Astrocyte (in vitro differentiated cells and primary cell): ENCODE data around the gene NELFB.

Experiments
- CTCF ChIP-seq: IDR thresholded peaks from 2 replicates; pipeline ENCODE4 v1.5.1; 2011; ENCODE audit warnings: low read depth, mild to moderate bottlenecking, inconsistent platforms, low read length, moderate library complexity; ENCODE audit not compliant: insufficient read depth
- EZH2 ChIP-seq: IDR thresholded peaks from 2 replicates; pipeline ENCODE4 v1.6.1; 2012; ENCODE audit warnings: mild to moderate bottlenecking, low read length, inconsistent platforms; ENCODE audit not compliant: insufficient read depth

- TF ChIP-seq CTCF (no peak), EZH2 (no peak)
These were observed 13.5 kb downstream of the NELFB start for GRCh38 chr9:137268538-137269201.
